HG02938 (cell line): ENCODE measurements around the gene MACROD2.

Experiments used
- ATAC-seq: cut with Tn5 transposase; IDR thresholded peaks from one replicate; pipeline ENCODE4 v1.9.1; 2021; ENCODE audit warnings: mild to moderate bottlenecking, moderate library complexity; ENCODE audit not compliant: unreplicated experiment

Gene MACROD2

DNA sequence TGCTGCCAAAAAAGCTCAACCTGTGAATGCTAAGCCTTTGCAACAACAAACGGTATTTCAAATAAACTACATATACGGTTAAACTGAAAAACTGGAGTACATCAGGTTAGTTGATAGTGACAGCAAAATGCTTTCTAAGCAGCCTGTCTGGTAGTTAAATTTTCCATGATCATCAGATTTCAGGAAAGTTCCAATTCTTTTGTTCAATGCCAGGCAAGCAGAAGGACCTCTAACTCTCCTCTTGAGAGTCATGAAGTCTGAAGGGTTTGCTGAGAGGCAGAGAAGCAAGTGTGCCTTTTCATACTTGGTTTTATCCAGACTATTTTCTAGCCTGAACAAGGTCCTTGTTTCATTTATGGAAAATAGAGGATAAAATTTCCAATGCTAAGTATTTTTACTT lies 337.6 kb downstream of the MACROD2 start:
- ATAC-seq: no peak

- ATAC-seq: no peak
Measured at GRCh38 chr20:14333721-14334120, 338.4 kb downstream of the MACROD2 start.

- no peak for ATAC-seq
Measured at GRCh38 chr20:14334306-14334930, 339.1 kb downstream of the MACROD2 start.

- ATAC-seq: no peak
Measured at GRCh38 chr20:14335052-14335451, 339.7 kb downstream of the MACROD2 start.

GRCh38 chr20:14336686-14337085 lies 341.4 kb downstream of the MACROD2 start:
- ATAC-seq: no peak

- peak; percentile 97 for ATAC-seq
Measured at GRCh38 chr20:14337400-14338171, 342.3 kb downstream of the MACROD2 start, which contains the start of gene FLRT3. Gene FLRT3, minus strand, starts transcription at chr20:14337612. Its CDS starts 10,106 bp downstream, at chr20:14327506.

DNA sequence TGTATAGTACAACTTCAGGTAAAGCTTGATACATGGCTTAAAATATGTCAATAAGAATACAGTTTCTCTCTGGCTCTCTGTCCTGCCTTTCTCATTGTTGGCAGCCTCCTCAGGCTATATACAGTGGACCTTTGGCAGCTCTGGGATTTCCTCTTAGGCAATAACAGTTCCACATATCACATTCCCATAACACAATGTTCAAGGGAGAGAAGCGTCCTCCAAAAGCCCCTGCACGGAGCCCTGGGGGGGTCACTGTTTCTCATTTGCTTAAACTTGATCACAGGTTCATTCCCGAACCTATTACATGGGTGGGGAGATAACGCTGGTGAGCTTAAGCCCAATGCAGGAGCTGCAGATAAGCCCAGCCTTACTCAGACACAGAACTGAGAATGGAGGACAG lies 346.5 kb downstream of the MACROD2 start:
- ATAC-seq: no peak

DNA sequence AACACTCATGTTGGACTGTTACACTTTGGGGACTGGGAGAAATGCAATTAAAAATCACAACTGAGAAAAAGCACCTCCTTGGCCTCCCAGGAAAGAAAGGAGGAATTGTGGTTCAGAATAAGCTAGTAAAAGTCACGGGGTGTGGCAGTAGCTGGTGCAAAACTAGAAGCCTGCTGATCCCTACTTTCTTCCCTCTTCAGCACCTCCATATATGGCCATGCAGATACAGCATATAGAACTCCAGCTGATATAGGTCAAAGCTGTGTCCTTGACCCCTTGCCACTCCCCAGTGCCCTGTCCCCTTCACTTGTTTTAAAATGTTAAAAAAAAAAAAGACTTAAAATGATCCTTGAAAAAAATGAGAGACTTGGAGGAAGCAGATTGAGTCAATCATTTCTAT lies 347.6 kb downstream of the MACROD2 start:
- ATAC-seq: no peak

DNA sequence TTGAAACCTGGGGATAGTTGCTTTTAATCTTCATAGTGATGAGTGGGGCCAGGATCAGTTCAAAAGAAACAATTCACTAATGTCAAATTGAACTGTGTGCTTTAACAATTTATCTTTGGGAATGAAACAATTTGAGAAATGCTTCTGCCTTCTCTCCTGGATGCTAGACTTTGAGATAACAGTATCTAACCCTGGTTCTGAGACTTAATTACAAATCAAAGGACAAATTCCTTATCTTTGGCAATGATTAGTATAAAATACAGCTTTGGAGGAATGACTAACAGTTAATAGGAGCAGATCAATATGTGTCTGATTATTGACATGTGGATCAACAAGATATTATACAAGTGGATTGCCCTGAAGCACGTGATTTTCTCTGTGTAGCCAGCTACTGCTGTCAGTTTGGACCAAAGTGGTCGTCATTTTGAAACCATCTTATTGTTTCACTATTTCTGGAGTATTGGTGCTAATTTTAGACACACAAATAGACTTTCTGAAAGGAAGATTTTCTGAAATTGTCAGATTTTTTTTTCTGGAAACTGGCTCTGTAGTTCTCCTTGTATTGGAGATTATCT lies 348.3 kb downstream of the MACROD2 start:
- ATAC-seq: no peak

DNA sequence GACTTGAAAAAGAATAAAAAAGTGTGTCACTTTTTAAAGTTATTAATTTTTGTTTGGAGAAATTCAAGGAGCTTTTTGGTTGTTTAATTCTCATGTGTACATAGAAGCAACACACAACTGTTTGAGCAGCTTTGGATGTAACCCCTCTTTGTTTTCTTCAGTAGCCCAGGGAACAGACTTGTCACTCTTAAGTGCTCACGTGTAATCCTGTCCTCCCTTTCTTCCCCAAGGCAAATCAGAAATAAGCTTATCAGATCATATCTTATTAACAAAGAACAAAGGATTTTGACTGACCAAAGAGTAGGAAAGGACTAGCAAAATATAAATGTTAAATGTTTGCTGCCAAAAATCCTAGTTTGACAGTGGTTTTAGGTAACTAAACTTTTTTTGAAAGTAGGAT lies 349.4 kb downstream of the MACROD2 start:
- ATAC-seq: no peak

DNA sequence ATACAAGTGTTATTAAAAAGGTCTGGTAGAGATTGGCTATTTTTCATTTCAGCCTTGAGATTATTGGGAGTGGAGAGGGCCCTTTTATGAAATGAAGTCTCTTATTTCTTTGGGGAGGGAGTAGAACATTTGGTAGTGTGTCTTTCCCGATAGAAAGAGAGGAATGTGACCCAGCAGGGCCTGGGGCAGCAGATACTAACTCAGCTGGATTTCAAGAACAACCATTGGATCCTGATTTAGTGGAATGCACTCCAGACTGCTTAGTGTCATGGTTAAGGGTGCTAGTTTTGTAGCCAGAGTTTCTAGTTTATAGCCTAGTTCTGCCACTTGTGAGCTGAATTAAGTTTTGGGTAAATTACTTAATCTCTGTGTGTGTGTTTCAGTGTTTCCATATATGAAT lies 360.5 kb downstream of the MACROD2 start:
- no peak for ATAC-seq

DNA sequence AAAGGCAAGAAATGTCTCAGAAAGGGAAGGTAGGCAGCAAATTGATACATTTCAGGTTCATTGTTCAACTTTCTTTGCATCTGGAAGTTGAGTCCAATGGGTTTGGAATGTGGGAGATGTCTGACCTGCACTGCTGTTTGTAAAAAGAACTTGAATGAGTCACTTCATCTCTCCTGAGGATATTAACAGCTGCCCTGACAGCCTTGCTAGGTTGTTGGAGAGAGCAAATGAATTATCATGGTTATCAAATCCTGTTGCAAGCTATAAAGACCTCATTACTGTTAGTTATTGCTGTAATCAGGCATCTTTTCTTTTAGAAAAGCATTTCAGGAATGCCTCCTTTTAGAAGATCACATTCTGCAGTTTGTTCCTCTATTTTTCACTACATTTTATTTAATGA lies 365.1 kb downstream of the MACROD2 start:
- ATAC-seq: no peak

- ATAC-seq: no peak
Measured at GRCh38 chr20:14361509-14362345, 366.4 kb downstream of the MACROD2 start.

- ATAC-seq: no peak
Measured at GRCh38 chr20:14374196-14374595, 378.9 kb downstream of the MACROD2 start.

DNA sequence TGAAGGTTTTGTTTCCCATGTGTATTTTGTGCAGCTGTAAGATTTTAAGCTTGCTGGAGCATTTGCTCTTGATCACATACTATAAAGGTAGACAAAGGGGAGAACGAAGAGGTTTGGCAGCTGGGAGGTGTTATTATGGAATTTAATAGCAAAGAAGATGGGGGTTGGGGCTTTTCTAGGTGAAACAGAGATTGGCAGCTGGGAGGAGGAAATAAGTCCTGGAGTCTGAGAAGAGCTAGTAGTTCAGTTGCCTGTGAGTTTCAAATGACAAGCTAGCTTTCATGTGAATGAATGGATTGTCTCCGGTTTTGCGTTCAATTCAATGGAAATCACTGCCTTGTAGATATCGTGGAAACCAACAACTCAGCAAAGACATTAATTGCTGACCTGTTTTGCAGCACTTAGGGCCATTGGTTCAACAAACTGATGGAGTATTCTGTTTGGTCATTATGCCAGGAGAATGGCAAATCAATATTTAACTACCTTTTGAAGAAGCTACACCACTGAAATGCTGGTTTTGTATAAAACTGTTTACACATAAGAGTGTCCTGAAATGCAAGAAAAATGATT lies 380.2 kb downstream of the MACROD2 start:
- ATAC-seq: no peak

DNA sequence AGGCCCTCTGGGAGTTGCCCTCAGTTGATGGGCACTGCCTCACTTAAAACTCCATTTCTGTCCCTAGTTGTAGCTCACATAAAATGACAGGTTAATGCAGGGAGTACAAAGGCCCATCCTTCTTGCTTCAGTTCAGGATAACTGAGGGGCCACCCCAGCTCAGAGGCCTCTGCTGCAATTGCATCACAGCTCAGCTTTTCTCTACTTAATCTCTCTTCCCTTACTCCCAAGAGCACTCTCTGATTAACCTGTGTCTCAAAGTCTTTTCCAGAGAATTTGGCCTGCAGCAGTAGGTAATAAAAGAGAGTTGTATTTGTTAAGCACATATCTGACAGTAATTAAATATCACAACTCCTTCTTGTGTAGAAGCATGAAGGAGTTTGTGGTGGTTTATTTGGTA lies 383.0 kb downstream of the MACROD2 start:
- no peak for ATAC-seq

GRCh38 chr20:14383335-14383734 lies 388.0 kb downstream of the MACROD2 start:
- no peak for ATAC-seq

DNA sequence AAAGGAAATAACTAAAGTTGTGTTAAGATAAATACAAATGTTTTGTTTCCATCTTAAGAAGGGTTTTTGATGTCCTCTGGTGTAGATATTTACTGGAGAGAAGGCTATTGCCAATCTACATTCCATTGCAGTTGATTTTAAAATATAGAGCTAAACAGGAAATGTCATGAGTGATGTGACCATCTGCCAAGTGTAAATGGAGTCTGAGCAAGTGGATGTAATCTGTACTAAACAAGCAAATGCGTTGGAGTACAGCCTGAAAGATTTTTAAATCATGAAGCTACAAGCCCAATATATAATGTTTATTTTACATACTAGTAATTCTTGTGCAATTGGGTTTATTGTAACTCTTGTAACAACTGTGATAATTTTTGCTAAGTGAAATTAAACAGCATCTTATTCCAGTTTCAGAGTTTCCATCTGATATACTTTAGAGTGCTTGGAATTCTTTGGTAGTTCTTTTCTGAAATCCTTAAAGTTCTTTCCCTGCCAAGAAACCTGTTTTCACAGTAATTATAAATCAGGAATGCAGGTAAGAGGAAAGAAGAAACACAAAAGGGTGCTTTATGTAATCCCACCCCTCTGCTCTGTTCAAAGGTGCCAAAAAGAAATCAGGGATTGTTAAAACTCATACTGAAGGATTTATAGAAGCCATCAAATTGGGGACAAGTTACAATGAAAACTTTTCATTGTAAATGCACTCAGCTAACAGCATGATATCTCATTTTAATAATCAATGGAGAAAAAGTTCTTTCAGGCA lies 389.3 kb downstream of the MACROD2 start:
- no peak for ATAC-seq

- ATAC-seq: no peak
Measured at GRCh38 chr20:14385176-14385740, 389.9 kb downstream of the MACROD2 start.

- no peak for ATAC-seq
Measured at GRCh38 chr20:14386726-14387125, 391.4 kb downstream of the MACROD2 start.
